Hypothalamus (tissue), 51 donors: ENCODE measurements around the gene SSR3.
"Not testable (repeated sequence)": the region's sequence is repeated elsewhere in the genome, so short reads cannot be mapped to it uniquely, and the experiment has no call there.

Experiments used
- DNase-seq, 51 donors: peaks; one replicate each; lab custom pipeline; 2025; lab: John Stamatoyannopoulos, UW

SSR3 gene

GRCh38 chr3:156576651-156577348, 21.9 kb upstream of the SSR3 start:
- DNase-seq = no peak

- no peak for DNase-seq
These were observed 21.1 kb upstream of the SSR3 start for GRCh38 chr3:156576051-156576450.

- peak in 11 of 51 donors; percentile 1 to 21 (median 9) for DNase-seq
These were observed 20.7 kb upstream of the SSR3 start for GRCh38 chr3:156575641-156576040.

- DNase-seq = not testable (repeated sequence)
These were observed 15.0 kb upstream of the SSR3 start for GRCh38 chr3:156569881-156570280.

GRCh38 chr3:156569016-156569415, 14.1 kb upstream of the SSR3 start:
- not testable (repeated sequence) for DNase-seq

- DNase-seq = no peak
These were observed 9.2 kb upstream of the SSR3 start for GRCh38 chr3:156563900-156564682.

GRCh38 chr3:156562486-156562885, 7.6 kb upstream of the SSR3 start:
- not testable (repeated sequence) for DNase-seq

GRCh38 chr3:156561533-156561932, 6.6 kb upstream of the SSR3 start:
- DNase-seq = no peak

- DNase-seq = no peak
These were observed 4.4 kb upstream of the SSR3 start for GRCh38 chr3:156559321-156559720.

- DNase-seq = no peak
These were observed 3.5 kb upstream of the SSR3 start for GRCh38 chr3:156558389-156558788.

- no peak for DNase-seq
These were observed 439 bp downstream of the SSR3 start for GRCh38 chr3:156554515-156554841.

- DNase-seq = no peak
These were observed 1.1 kb downstream of the SSR3 start for GRCh38 chr3:156553705-156554356.

- no peak for DNase-seq
These were observed 1.9 kb downstream of the SSR3 start for GRCh38 chr3:156552973-156553372.

GRCh38 chr3:156551746-156552145, 3.2 kb downstream of the SSR3 start:
- no peak for DNase-seq

- DNase-seq = no peak
These were observed 3.7 kb downstream of the SSR3 start for GRCh38 chr3:156551261-156551660.

GRCh38 chr3:156548902-156549301, 6.0 kb downstream of the SSR3 start:
- no peak for DNase-seq

GRCh38 chr3:156548041-156548687, 6.8 kb downstream of the SSR3 start:
- DNase-seq = no peak

- DNase-seq = no peak
These were observed 7.3 kb downstream of the SSR3 start for GRCh38 chr3:156547637-156548036.

- DNase-seq = no peak
These were observed 11.8 kb downstream of the SSR3 start for GRCh38 chr3:156543043-156543555.

GRCh38 chr3:156542101-156543042, 12.5 kb downstream of the SSR3 start:
- DNase-seq = no peak
